PC-3 (cell line): ENCODE results near the gene ALG3. TPM values are rescaled to one million over a fixed set of nuclear protein-coding genes. Genes with fewer than 3 reads are reported as not detected.

ENCODE experiments used
- ATAC-seq: fragments of 200-7000 bp; cut with Tn5 transposase; 2 replicates; pipeline ENCODE4 v1.9.1; 2020; ENCODE audit warnings: mild to moderate bottlenecking, moderate library complexity
- BruUV-seq: library from RNA; stranded (reverse); fragments of 400-500 nt; replicated peaks from 2 replicates; lab custom pipeline; 2021; lab: Mats Ljungman, UMichigan
- CTCF ChIA-PET: fragments of 300-600 bp; sonication (Branson Sonifier 250); formaldehyde crosslinking; loops from one replicate; lab custom pipeline; 2022; ENCODE audit warnings: antibody characterized with exemption; lab: Charles Lee
- POLR2A ChIA-PET: fragments of 300-600 bp; sonication (Branson Sonifier 250); formaldehyde crosslinking; loops from one replicate; lab custom pipeline; 2022; ENCODE audit warnings: antibody characterized with exemption; ENCODE audit not compliant: unreplicated experiment; lab: Charles Lee
- DNase-seq: peaks from one replicate; pipeline ENCODE4 v3.0.0-alpha.2; 2015
- H2AFZ ChIP-seq: fragments of 300-600 bp; sonication (generic); 2 replicates; pipeline ENCODE4 v1.6.0; 2016; ENCODE audit warnings: antibody characterized with exemption, low read length
- H3F3A ChIP-seq: fragments of 300-600 bp; sonication (generic); one replicate; pipeline ENCODE4 v1.6.0; 2017; ENCODE audit warnings: antibody characterized with exemption, low read length, control low read depth, mild to moderate bottlenecking; ENCODE audit not compliant: unreplicated experiment
- H3K27ac ChIP-seq: fragments of 300-600 bp; sonication (generic); 2 replicates; pipeline ENCODE4 v1.5.1; 2016; ENCODE audit warnings: mild to moderate bottlenecking, low read length
- H3K27me3 ChIP-seq: fragments of 300-600 bp; sonication (generic); 2 replicates; pipeline ENCODE4 v1.6.1; 2016; ENCODE audit warnings: low read length, mixed read lengths
- H3K36me3 ChIP-seq: fragments of 300-600 bp; sonication (generic); 2 replicates; pipeline ENCODE4 v1.6.1; 2016; ENCODE audit warnings: low read depth, mixed run types, low read length, mixed read lengths
- H3K4me1 ChIP-seq: fragments of 300-600 bp; sonication (generic); 2 replicates; pipeline ENCODE4 v1.5.1; 2016; ENCODE audit warnings: low read length; ENCODE audit not compliant: insufficient read depth
- H3K4me2 ChIP-seq: fragments of 300-600 bp; sonication (generic); 2 replicates; pipeline ENCODE4 v1.6.0; 2016; ENCODE audit warnings: low read length
- H3K4me3 ChIP-seq: fragments of 300-600 bp; sonication (generic); 2 replicates; pipeline ENCODE4 v1.5.1; 2016; ENCODE audit warnings: mild to moderate bottlenecking, low read length, mixed read lengths
- H3K79me2 ChIP-seq: fragments of 300-600 bp; sonication (generic); 2 replicates; pipeline ENCODE4 v1.6.1; 2017; ENCODE audit warnings: low read length, mixed read lengths
- H3K9ac ChIP-seq: fragments of 300-600 bp; sonication (generic); 2 replicates; pipeline ENCODE4 v1.6.0; 2016; ENCODE audit warnings: mild to moderate bottlenecking, low read length
- H3K9me2 ChIP-seq: fragments of 300-600 bp; sonication (generic); replicated peaks from 2 replicates; pipeline ENCODE4 v1.6.1; 2016; ENCODE audit warnings: mixed run types, low read length, mixed read lengths
- H3K9me3 ChIP-seq: fragments of 300-600 bp; sonication (generic); 2 replicates; pipeline ENCODE4 v1.6.1; 2016; ENCODE audit warnings: low read length, mixed read lengths
- H4K20me1 ChIP-seq: fragments of 300-600 bp; sonication (generic); 2 replicates; pipeline ENCODE4 v1.6.1; 2016; ENCODE audit warnings: low read length, mixed read lengths
- CTCF ChIP-seq: fragments of 300-600 bp; sonication (generic); conservative IDR thresholded peaks from 2 replicates; pipeline ENCODE4 v1.5.1; 2017; ENCODE audit warnings: antibody characterized with exemption, low read depth, mild to moderate bottlenecking, low read length
- EZH2 ChIP-seq: fragments of 300-600 bp; sonication (generic); IDR thresholded peaks from one replicate; pipeline ENCODE4 v1.6.1; 2017; ENCODE audit warnings: antibody characterized with exemption, mild to moderate bottlenecking, low read length; ENCODE audit not compliant: unreplicated experiment
- EZH2phosphoT487 ChIP-seq: fragments of 300-600 bp; sonication (generic); IDR thresholded peaks from 2 replicates; pipeline ENCODE4 v1.6.1; 2018; ENCODE audit warnings: mild to moderate bottlenecking, antibody characterized with exemption, low read length, borderline replicate concordance
- intact Hi-C: fragments of 100-400 bp; cut with micrococcal nuclease; formaldehyde crosslinking; loops from 2 replicates; pipeline ENCODE4 v1.9.0; 2023
- total RNA-seq: library from RNA; depleted of rRNA; stranded (reverse); fragments of >200 nt; gene quantifications from 2 replicates; pipeline ENCODE4 v1.2.3, GENCODE V29; 2014

Gene ALG3
- total RNA-seq, 1 experiment from 2014 or later, result 89.0 TPM

GRCh38 chr3:184235381-184236032 lies 13.3 kb downstream of the ALG3 start:
- H4K20me1 ChIP-seq, result no peaks in the 10 kb centered on the region
- no peaks in the 10 kb centered on the region for H3K9me2 ChIP-seq
- no peak overlapping the region for H2AFZ ChIP-seq
- TF ChIP-seq EZH2phosphoT487, result no peak
- no peak for TF ChIP-seq EZH2
- TF ChIP-seq CTCF, result no peak
- H3K9ac ChIP-seq, result no peak overlapping the region
- intact Hi-C loops, result no loop called here
- DNase-seq (no peak), ATAC-seq (no peak)
- H3K4me3 ChIP-seq, result no peak overlapping the region
- no peaks in the 10 kb centered on the region for H3K36me3 ChIP-seq
- no peaks in the 10 kb centered on the region for H3K9me3 ChIP-seq
- ChIA-PET CTCF (no interaction called here), POLR2A (no interaction called here)
- H3F3A ChIP-seq, result no peaks in the 10 kb centered on the region
- H3K4me2 ChIP-seq, result no peak overlapping the region
- peaks cover 9% of the 10 kb centered on the region for H3K4me1 ChIP-seq
- H3K27me3 ChIP-seq, result peaks cover under 1% of the 10 kb centered on the region
- H3K79me2 ChIP-seq, result no peaks in the 10 kb centered on the region
- BruUV-seq, result no TSS peak
- no peak overlapping the region for H3K27ac ChIP-seq

GRCh38 chr3:184234671-184235380 lies 13.9 kb downstream of the ALG3 start:
- Histone ChIP-seq H3K4me3 (no peak overlapping the region), H3K27ac (no peak overlapping the region), H3F3A (no peaks in the 10 kb centered on the region), H3K9me3 (no peaks in the 10 kb centered on the region), H3K79me2 (no peaks in the 10 kb centered on the region), H3K36me3 (no peaks in the 10 kb centered on the region), H3K9ac (no peak overlapping the region), H3K27me3 (peaks cover 7% of the 10 kb centered on the region), H3K9me2 (no peaks in the 10 kb centered on the region), H3K4me2 (peak overlapping the region; percentile 56; the same call in 1 of the 2 replicates), H2AFZ (no peak overlapping the region), H4K20me1 (no peaks in the 10 kb centered on the region), H3K4me1 (peaks cover 15% of the 10 kb centered on the region)
- POLR2A ChIA-PET, result no interaction called here
- intact Hi-C loops, result loop anchor here (5.0 kb wide), 1 partner anchor 48 kb away; the partner anchor contains the start of gene ABCF3
- no peak for DNase-seq
- CTCF ChIA-PET, result no interaction called here
- ATAC-seq, result no peak
- no TSS peak for BruUV-seq
- TF ChIP-seq EZH2phosphoT487 (no peak), CTCF (no peak), EZH2 (no peak)

GRCh38 chr3:184234224-184234623 lies 14.5 kb downstream of the ALG3 start:
- no peak overlapping the region for H3K27ac ChIP-seq
- no TSS peak for BruUV-seq
- intact Hi-C loops, result loop anchor here (5.0 kb wide), 1 partner anchor 47 kb away; the partner anchor contains the start of gene ABCF3
- no peak overlapping the region for H3K4me3 ChIP-seq
- peak; percentile 95 for DNase-seq
- ChIA-PET CTCF (no interaction called here), POLR2A (no interaction called here)
- H3F3A ChIP-seq, result no peaks in the 10 kb centered on the region
- H2AFZ ChIP-seq, result peak overlapping the region; percentile 31
- TF ChIP-seq EZH2phosphoT487 (no peak), CTCF (peak; percentile 56), EZH2 (no peak)
- ATAC-seq, result peak; percentile 85
- peaks cover 19% of the 10 kb centered on the region for H3K4me1 ChIP-seq
- no peaks in the 10 kb centered on the region for H4K20me1 ChIP-seq
- peak overlapping the region; percentile 56 for H3K4me2 ChIP-seq
- H3K9me3 ChIP-seq, result no peaks in the 10 kb centered on the region
- H3K9me2 ChIP-seq, result no peaks in the 10 kb centered on the region
- peaks cover 10% of the 10 kb centered on the region for H3K27me3 ChIP-seq
- no peak overlapping the region for H3K9ac ChIP-seq
- H3K36me3 ChIP-seq, result no peaks in the 10 kb centered on the region
- H3K79me2 ChIP-seq, result no peaks in the 10 kb centered on the region
